Hepatocyte (in vitro differentiated cells): ENCODE results near the gene RRAGB. TPM values are rescaled to one million over a fixed set of nuclear protein-coding genes. Genes with fewer than 3 reads are reported as not detected.
"Not testable (repeated sequence)": the region's sequence is repeated elsewhere in the genome, so short reads cannot be mapped to it uniquely, and the experiment has no call there.

Experiments used
- DNase-seq: peaks from one replicate; pipeline ENCODE4 v3.0.0-alpha.2; 2016; ENCODE audit warnings: low spot score
- H2AFZ ChIP-seq: fragments of 200-600 bp; sonication (generic); 2 replicates; pipeline ENCODE4 v1.6.0; 2016; ENCODE audit warnings: antibody characterized with exemption, mild to moderate bottlenecking
- H3K27ac ChIP-seq: fragments of 200-600 bp; sonication (generic); 2 replicates; pipeline ENCODE4 v1.5.1; 2016; ENCODE audit warnings: mild to moderate bottlenecking
- H3K27me3 ChIP-seq: fragments of 200-600 bp; sonication (generic); 2 replicates; pipeline ENCODE4 v1.6.1; 2016
- H3K36me3 ChIP-seq: fragments of 200-600 bp; sonication (generic); replicated peaks from 2 replicates; pipeline ENCODE4 v1.5.1; 2016; ENCODE audit warnings: low read depth; ENCODE audit not compliant: insufficient read depth
- H3K4me1 ChIP-seq: fragments of 200-600 bp; sonication (generic); 2 replicates; pipeline ENCODE4 v1.5.1; 2016; ENCODE audit warnings: mild to moderate bottlenecking, moderate library complexity; ENCODE audit not compliant: insufficient read depth
- H3K4me2 ChIP-seq: fragments of 200-600 bp; sonication (generic); 2 replicates; pipeline ENCODE4 v1.6.0; 2016
- H3K4me3 ChIP-seq: fragments of 200-600 bp; sonication (generic); 2 replicates; pipeline ENCODE4 v1.5.1; 2016; ENCODE audit warnings: mild to moderate bottlenecking
- H3K79me2 ChIP-seq: fragments of 200-600 bp; sonication (generic); 2 replicates; pipeline ENCODE4 v1.6.0; 2017; ENCODE audit warnings: mild to moderate bottlenecking
- H3K9me2 ChIP-seq: fragments of 200-600 bp; sonication (generic); replicated peaks from 2 replicates; pipeline ENCODE4 v1.6.0; 2017; ENCODE audit warnings: mild to moderate bottlenecking; ENCODE audit not compliant: insufficient read depth
- H3K9me3 ChIP-seq: fragments of 200-600 bp; sonication (generic); 2 replicates; pipeline ENCODE4 v1.5.1; 2016; ENCODE audit warnings: low read depth, mild to moderate bottlenecking
- H4K20me1 ChIP-seq: fragments of 200-600 bp; sonication (generic); 2 replicates; pipeline ENCODE4 v1.6.0; 2016; ENCODE audit warnings: mild to moderate bottlenecking; ENCODE audit not compliant: insufficient read depth, poor library complexity, severe bottlenecking
- EZH2 ChIP-seq: fragments of 200-600 bp; sonication (generic); IDR thresholded peaks from 2 replicates; pipeline ENCODE4 v1.6.1; 2016; ENCODE audit warnings: antibody characterized with exemption, mild to moderate bottlenecking, borderline replicate concordance
- EZH2phosphoT487 ChIP-seq: fragments of 200-600 bp; sonication (generic); IDR thresholded peaks from one replicate; pipeline ENCODE4 v1.6.1; 2018; ENCODE audit warnings: antibody characterized with exemption, mild to moderate bottlenecking, low read depth, moderate library complexity; ENCODE audit not compliant: unreplicated experiment, severe bottlenecking
- WGBS: methylation state at CpG from one replicate; pipeline ENCODE4 v1.1.6; 2016; ENCODE audit warnings: low lambda C conversion rate; ENCODE audit errors: missing lambda C conversion rate; 5-methylcytosine and 5-hydroxymethylcytosine counted together
- polyA plus RNA-seq: library from polyadenylated mRNA; unstranded; fragments of >200 nt; fragmentation: Nextera tagmentation; extraction: Ambion mirVana; gene quantifications from 2 replicates; pipeline ENCODE4 v1.2.1, GENCODE V29; 2016
- total RNA-seq: library from RNA; depleted of rRNA; stranded (reverse); fragments of >200 nt; gene quantifications from 2 replicates; pipeline ENCODE4 v1.2.3, GENCODE V29; 2014
- TF ChIP-seq, protein P1 (sequence below): fragments of 200-600 bp; sonication (generic); IDR thresholded peaks from 2 replicates; pipeline ENCODE4 v1.5.1; 2016; ENCODE audit warnings: antibody characterized with exemption, mild to moderate bottlenecking; ENCODE audit not compliant: poor library complexity

Gene RRAGB
- total and polyA plus RNA-seq, 2 experiments from 2014 or later, result 16.3 to 23.2 TPM

DNA sequence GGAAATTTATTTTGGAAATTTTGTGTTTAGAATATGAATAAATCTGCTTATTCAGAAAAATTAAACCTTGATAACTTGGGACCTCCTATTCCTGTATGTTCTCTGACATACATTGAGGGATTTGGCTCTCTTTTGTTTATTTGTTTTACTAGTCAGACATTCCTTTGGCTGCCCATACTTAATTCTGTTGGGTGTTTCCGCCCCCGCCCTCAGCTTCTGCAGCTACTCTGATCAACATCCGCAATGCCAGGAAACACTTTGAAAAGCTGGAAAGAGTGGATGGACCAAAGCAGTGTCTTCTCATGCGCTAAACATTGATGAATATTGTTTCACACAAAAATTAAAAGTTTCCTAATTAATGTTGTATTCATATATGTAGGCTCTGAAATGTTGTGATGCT is 40.5 kb downstream of the RRAGB start:
- Histone ChIP-seq H3K27ac (no peak overlapping the region), H2AFZ (no peak overlapping the region), H3K9me3 (no peaks in the 10 kb centered on the region), H3K79me2 (no peaks in the 10 kb centered on the region), H3K9me2 (no peaks in the 10 kb centered on the region), H3K27me3 (no peaks in the 10 kb centered on the region), H3K4me1 (no peaks in the 10 kb centered on the region), H3K36me3 (no peaks in the 10 kb centered on the region), H3K4me2 (no peak overlapping the region), H4K20me1 (no peaks in the 10 kb centered on the region), H3K4me3 (no peak overlapping the region)
- WGBS, result 85% methylated on average over 4 of the region's 4 CpGs
- DNase-seq, result no peak
- TF ChIP-seq EZH2 (no peak), EZH2phosphoT487 (no peak)
- TF ChIP-seq, protein P1, sequence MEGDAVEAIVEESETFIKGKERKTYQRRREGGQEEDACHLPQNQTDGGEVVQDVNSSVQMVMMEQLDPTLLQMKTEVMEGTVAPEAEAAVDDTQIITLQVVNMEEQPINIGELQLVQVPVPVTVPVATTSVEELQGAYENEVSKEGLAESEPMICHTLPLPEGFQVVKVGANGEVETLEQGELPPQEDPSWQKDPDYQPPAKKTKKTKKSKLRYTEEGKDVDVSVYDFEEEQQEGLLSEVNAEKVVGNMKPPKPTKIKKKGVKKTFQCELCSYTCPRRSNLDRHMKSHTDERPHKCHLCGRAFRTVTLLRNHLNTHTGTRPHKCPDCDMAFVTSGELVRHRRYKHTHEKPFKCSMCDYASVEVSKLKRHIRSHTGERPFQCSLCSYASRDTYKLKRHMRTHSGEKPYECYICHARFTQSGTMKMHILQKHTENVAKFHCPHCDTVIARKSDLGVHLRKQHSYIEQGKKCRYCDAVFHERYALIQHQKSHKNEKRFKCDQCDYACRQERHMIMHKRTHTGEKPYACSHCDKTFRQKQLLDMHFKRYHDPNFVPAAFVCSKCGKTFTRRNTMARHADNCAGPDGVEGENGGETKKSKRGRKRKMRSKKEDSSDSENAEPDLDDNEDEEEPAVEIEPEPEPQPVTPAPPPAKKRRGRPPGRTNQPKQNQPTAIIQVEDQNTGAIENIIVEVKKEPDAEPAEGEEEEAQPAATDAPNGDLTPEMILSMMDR, result no peak

DNA sequence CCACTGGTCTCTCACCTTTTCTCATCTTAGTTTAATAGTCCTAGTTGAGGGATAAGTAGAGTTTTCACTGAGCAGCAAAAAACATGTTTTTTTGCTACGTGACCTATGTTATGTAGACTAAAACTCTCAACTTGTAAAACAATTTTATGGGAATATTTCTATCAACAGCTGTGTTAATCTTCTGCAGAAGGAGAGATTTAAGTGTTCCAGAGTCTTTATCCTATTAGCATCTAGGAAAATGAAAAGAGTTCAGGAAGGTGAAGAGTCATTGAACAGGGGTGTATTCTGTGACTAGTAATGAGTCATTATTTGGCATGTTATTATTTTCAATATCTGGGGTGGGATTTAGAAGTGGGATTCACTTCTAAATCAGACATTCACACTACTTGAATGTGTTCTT is 41.9 kb downstream of the RRAGB start:
- Histone ChIP-seq H3K4me3 (no peak overlapping the region), H3K27me3 (no peaks in the 10 kb centered on the region), H3K4me1 (no peaks in the 10 kb centered on the region), H4K20me1 (no peaks in the 10 kb centered on the region), H3K9me2 (no peaks in the 10 kb centered on the region), H3K79me2 (no peaks in the 10 kb centered on the region), H2AFZ (no peak overlapping the region), H3K4me2 (no peak overlapping the region), H3K9me3 (no peaks in the 10 kb centered on the region), H3K36me3 (no peaks in the 10 kb centered on the region), H3K27ac (no peak overlapping the region)
- WGBS, result 81% methylated on average over 1 of the region's 1 CpG
- no peak for DNase-seq
- TF ChIP-seq, protein P1, result no peak
- no peak for TF ChIP-seq EZH2
- no peak for TF ChIP-seq EZH2phosphoT487

DNA sequence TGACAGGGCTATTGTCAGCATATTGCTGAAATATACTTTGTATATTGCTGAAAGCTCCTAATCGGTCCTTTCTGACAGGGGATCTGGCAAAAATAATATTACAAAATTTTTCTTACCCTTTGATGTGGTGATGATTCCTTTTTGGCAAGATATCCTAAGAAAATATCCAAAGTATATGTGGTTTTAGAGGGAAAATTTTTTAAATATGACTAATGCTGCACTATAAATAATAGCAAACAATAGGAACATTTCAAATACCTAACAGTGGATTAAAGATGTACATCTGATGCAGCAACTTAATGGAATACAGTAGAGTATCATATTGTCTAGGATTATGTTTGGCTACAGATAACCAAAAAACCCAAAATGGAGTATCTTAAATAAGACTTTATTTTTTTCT is 49.6 kb downstream of the RRAGB start:
- no peaks in the 10 kb centered on the region for H3K36me3 ChIP-seq
- H3K79me2 ChIP-seq, result no peaks in the 10 kb centered on the region
- no peaks in the 10 kb centered on the region for H3K27me3 ChIP-seq
- H2AFZ ChIP-seq, result no peak overlapping the region
- H3K9me3 ChIP-seq, result no peaks in the 10 kb centered on the region
- TF ChIP-seq EZH2 (no peak), EZH2phosphoT487 (no peak)
- TF ChIP-seq, protein P1, result no peak
- no peak overlapping the region for H3K4me2 ChIP-seq
- no peak for DNase-seq
- H3K4me3 ChIP-seq, result no peak overlapping the region
- 55% methylated on average over 1 of the region's 1 CpG for WGBS
- no peaks in the 10 kb centered on the region for H3K4me1 ChIP-seq
- no peaks in the 10 kb centered on the region for H4K20me1 ChIP-seq
- H3K9me2 ChIP-seq, result no peaks in the 10 kb centered on the region
- no peak overlapping the region for H3K27ac ChIP-seq

DNA sequence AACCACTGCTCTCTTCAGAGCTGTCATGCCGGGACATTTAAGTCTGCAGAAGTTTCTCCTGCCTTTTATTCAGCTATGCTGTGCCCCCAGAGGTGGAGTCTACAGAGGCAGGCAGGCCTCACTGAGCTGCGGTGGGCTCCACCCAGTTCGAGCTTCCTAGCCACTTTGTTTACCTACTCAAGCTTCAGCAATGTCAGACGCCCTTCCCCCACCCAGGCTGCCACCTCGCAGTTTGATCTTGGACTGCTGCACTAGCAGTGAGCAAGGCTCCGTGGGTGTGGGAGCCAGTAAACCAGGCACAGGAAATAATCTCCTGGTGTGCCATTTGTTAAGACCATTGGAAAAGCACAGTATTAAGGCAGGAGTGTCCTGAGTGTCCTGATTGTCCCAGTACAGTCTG is 56.9 kb downstream of the RRAGB start:
- peak; percentile 28 for DNase-seq
- WGBS, result 43% methylated on average over 6 of the region's 6 CpGs
- H3K4me2 ChIP-seq, H3K4me1 ChIP-seq, H3K36me3 ChIP-seq, H3K9me2 ChIP-seq, H3K79me2 ChIP-seq, H3K4me3 ChIP-seq, H3K27me3 ChIP-seq, H3K27ac ChIP-seq, H2AFZ ChIP-seq, H4K20me1 ChIP-seq, H3K9me3 ChIP-seq: not testable (repeated sequence)
